ENCODE data around the gene INHBC.

GRCh38 chr12:57450057-57450456 is 15.5 kb downstream of the INHBC start:
- TF ChIP-seq, protein P1, sequence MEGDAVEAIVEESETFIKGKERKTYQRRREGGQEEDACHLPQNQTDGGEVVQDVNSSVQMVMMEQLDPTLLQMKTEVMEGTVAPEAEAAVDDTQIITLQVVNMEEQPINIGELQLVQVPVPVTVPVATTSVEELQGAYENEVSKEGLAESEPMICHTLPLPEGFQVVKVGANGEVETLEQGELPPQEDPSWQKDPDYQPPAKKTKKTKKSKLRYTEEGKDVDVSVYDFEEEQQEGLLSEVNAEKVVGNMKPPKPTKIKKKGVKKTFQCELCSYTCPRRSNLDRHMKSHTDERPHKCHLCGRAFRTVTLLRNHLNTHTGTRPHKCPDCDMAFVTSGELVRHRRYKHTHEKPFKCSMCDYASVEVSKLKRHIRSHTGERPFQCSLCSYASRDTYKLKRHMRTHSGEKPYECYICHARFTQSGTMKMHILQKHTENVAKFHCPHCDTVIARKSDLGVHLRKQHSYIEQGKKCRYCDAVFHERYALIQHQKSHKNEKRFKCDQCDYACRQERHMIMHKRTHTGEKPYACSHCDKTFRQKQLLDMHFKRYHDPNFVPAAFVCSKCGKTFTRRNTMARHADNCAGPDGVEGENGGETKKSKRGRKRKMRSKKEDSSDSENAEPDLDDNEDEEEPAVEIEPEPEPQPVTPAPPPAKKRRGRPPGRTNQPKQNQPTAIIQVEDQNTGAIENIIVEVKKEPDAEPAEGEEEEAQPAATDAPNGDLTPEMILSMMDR (IDR thresholded peaks at IDR 0.05): no peak
- TF ChIP-seq POLR2A (IDR thresholded peaks at IDR 0.05): no peak
- no peak for TF ChIP-seq POLR2AphosphoS5 (IDR thresholded peaks at IDR 0.05)

All from breast epithelium (tissue), 3 donors.